HG03571 (cell line): ENCODE results near the gene HDAC4.

Experiments
- ATAC-seq: cut with Tn5 transposase; IDR thresholded peaks from one replicate; pipeline ENCODE4 v1.9.1; 2021; ENCODE audit not compliant: unreplicated experiment

Gene HDAC4

DNA sequence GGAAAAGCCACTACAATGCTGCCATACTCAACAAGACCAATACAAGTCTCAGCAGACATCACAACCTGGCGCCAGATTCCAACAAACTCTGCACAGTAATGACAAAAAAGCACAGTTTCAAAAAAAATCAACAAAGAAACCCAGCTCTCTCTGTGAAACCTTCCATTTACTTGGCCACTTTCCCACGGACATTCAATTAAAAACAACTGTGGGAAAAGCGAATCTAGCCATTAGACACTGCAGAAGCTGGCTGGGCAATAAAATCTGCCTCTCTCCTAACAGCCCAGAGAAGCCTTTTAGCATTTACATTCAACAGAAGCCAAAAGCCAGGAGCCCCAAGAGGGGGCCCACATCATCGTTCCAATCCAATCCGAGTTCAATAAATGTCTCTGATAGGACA is 128.9 kb downstream of the HDAC4 start:
- no peak for ATAC-seq

DNA sequence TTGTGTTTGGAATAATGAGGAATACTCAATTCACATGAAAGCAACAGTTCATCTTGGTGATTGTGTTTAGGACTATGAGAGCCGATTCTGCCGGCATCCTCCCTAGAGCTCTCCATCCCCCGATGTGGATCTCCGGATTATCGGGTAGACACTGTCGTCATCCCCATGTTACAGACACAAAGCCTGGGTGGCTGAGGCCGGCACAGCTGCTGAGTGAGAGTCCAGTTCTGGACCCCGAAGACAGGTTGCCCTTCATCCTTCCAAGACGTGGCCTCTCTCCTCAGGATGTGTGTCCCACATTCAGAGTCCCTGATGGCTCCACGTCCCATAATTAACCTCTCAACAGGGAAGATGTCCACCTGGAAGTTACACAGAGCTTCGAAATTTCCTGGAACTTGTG is 129.3 kb downstream of the HDAC4 start:
- ATAC-seq = no peak

DNA sequence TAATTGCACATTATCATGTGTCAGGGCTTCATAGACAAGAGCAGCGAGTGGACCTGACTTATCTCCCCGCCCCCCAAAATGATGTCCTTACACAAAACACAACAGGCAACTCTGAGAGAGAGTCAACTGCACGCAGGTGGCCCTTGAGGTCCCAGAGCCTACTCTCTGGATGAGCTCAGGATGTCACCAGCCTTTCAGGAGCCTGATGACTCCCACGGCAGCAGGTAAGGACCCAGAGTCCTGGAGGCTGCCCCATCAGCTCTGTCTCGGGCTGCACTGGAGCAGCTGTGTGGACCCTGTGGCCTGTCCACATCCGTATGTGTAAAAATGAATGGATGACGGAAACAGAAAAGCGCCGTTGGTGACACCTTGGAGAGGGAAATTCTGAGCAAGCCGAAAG is 130.9 kb downstream of the HDAC4 start:
- ATAC-seq = no peak

DNA sequence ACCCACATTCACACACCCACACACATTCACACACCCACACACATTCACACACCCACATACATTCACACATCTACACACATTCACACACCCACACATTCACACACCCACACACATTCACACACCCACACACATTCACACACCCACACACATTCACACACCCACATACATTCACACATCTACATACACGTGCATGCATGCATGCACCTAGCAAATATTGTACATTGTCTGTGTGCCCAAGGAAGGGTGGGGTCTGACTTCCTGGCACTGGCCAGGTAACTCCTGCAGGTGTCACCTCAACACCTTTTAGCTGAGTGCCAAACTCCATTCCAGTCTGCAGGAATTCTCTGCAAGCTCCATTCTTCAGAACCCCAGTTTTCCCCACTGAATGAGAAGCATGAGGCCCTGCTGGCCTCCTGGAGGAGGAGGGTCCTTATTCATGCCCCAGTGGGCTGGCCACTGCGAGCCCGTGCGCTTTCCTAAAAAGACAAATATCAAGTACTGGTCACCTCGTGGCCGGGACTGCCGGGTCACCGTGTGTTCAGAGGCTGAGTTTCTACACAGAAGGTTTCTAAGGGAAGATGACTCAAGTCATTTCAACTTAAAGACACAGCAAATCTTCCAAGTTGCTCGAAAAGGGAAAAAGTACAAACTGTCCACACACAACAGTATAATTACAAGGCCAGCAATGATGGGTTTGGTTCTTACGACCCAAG is 131.5 kb downstream of the HDAC4 start:
- no peak for ATAC-seq

DNA sequence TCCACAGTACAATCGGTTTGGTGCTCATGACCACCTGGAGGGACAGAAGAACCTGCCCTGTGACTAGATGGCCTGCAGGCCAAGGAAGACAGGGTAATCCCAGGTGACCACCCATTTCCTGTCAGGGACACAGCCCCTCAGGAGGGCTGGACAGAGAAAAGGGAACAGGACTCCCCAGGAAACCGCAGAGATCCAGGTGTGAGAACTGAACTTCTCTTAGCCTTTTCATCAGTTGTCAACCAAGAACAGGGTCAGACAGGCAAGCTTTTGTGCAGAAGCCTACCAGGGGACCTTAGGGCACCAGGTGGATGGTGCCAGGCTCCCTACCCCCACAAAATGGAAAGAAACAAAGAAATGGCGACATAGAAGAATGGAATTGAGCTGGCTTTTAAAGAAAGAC is 132.3 kb downstream of the HDAC4 start:
- ATAC-seq = no peak

DNA sequence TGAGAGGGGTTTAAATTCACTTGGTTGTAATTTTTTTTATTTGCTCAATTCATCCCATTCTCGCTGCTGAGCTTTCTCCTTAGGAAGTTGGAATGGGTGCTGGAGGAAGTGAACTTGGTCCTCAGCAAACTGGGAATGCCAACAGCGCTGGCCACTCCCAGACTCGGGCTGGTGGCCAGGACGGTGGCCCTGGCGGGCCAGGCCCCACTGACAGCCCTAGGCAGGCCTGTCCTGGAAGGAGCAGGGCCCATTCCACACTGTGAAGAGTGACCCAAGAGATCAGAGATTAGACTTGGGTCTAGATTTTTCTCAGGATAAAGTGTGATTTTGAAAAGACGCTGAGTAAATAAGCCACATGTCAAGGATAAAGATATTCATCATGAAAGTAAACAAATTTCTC is 132.7 kb downstream of the HDAC4 start:
- no peak for ATAC-seq

DNA sequence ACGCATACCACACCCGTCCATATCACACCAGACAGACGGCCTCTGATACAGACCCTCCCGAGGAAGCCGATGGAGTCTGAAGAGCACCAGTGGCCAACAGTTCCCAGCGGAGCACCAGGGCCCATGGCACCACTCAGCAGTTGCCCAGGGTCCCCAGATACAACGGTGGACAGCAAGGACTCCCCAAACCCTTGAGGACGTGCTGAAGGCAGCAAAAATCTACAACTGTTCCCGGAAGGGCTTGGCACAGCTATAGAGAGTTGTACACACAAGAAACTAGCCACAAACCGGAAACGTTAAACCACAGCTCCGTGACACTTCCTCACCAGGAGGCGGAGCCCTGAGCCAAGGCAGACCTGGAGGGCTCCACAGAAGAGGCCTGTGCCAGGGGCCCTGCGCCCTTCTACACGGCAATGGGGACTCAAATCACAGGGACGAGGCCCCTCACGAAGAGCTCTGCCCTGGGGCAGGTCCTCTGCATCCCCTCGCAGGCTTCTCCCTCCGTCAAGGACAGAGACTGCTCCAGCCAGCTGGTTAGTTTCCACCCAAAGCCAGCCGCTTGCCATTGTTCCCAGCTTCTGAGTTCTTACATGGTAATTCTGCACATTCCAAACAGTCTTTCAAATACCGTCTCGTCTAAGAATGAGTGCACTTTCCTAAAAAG is 133.4 kb downstream of the HDAC4 start:
- ATAC-seq = peak; percentile 87

DNA sequence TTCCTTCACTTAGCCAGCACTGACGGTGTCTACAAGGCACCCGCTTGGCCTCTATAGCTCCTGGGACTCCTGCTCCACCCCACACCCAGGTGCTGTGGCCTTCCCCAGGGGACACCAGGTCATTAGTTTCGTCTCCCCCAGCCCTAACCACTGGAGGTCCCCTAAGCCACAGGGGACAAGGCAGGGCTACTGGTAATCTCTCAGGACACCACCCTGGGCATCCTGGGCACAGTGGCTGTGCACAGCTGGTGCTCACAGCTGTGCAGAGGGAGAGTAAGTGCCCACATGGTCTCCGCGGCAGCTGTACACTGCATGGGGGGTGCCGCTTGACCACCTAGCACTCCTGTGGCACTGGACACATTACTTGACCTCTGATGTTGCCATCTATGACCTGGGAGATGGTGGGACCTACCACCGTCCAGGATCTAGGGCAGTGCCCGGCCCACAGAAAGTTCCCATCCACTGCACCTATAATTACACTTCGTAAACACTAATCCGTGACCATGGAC is 134.0 kb downstream of the HDAC4 start:
- ATAC-seq = peak; percentile 19

DNA sequence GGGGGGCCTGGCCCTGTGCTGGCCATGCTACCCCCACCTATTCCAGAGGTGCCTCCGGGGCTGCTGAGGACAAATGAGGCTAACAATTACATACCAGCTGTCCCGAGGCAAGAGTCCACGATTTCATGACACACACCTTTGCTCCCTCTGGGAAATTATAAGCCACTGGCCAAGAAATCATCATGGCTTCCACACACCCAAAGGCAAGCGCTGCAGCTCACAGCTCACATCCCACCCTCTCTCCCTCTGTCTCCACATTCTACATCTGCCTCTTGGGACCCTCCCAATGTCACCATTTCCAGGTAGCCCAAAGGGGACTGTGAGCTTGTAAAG is 134.4 kb downstream of the HDAC4 start:
- no peak for ATAC-seq

DNA sequence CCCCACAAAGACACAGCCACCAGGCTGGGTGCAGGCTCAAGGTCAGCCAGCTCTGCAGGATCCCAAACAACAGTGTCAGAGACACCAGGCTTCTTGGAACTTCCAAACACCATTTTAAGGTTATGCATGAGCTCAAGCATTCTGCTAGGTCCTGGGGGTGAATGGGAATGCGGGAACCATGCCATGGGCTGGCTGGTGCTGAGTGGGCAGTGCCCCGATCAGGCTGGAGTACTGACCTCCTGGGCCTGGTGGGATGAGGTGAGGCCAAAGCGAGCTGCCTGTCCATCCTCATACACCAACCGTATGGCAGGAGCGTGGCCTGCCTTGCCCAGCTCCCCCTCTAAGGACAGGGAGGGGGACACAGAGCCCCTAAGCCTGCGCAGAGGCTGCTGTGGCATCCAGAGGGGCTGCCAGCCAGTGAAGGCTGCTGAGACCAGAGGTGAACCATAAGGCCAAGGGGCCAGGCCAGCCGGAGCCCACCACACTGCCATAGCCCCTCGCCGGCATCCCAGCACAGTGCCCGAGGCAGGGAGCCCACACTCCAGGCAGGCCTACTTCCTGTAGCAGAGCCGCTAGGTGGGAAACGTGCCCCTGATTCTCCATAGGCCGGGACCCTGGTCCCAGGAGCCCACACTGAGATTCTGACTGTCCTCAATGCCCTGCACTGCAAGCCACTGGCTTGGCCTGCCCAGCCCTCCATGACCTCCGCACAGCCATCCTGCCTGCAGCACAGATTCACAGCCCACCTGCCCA is 135.0 kb downstream of the HDAC4 start:
- ATAC-seq = no peak

DNA sequence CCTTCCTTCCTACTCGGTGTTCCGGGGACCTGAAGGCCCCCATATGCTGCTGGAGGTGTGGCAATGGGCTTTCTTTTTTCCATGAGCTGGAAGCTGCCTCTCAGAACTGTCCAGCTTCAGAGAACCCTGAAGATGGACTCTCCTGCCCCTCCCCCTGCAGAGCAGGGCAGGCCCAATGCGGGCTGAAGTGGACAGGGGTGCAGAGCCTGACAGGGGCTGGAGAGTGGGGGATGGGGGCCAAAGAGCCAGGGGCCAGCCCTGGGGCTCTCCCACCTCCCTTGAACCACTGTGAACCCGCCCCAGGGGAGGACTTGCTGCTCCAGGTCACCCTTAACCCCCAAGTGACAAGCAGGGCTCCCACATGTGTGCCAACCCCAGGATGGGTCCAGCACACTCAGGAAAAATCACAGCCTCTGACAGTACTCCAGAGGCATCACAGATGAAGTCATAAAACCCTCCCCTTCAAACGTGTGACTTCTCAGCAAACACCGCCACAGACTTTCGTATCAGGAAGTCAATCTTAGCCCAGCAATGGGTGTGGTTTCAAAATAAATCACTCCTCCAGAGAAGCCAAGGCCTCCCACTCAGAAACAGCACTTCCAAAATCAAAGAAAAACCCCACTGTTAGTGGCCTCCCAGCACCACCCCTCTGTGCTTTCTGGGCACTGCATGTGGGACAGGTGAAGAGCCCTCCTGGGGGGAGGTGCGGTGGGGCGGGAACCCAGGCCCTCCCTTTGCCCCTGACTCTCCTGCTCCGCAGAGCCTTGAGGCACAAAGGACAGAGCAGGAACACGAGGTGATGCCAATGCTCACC is 135.8 kb downstream of the HDAC4 start:
- ATAC-seq = no peak

DNA sequence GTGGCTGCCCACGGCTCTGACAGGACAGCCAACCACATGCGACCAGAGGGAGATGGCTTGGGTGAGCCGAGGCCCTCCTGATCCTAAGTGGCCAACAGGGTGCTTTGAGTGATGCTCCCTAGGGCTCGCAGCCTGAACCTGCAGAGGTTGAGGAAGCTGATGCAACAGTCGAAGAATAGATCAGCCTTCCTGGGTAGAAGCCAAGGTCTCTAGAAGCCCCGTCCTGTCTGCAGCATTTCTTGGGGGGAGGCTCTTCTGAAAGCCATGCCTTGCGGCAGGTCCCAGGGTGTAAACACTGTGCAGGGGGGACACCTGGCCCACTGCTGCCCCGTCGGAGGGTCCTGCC is 136.4 kb downstream of the HDAC4 start:
- ATAC-seq = no peak

DNA sequence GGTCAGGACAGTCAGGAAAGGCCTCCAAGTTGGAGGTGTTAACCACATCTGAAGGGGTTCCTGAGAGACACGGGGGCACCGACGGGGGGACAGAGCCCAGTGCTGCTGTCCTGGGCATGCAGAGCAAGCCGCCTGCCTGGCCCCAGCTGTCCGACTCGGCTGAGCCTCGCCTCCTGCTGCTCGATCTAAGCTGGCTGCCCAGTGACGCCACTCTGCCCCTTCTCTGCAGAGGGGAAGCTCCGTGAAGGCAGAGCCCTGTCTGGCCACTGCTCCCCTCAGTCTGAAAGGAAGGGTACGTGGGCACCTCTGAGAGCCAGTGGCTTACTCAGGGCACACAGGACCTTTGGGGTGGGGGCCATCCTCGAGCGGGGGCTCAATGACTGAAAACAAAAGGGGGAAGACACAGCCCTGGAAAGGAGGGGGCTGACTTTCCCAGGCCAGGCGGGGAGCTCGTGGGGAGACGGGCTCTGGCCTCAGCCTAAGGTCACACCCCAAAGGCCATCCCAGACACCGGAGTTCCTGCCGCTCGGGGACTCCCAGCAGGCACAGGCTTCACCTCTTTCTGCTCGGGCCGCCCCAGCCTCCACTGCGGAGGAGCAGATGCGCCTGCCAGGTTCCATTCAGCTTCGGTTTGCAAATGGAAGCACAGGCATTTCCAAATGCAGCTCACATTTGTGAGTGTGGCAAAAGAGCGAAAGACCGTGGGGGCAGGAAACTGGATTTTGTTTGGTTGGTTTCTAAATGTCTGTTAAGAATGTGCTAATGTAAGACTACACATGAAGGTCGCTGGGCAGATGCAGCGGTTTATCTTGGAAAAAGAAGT is 136.9 kb downstream of the HDAC4 start:
- no peak for ATAC-seq

DNA sequence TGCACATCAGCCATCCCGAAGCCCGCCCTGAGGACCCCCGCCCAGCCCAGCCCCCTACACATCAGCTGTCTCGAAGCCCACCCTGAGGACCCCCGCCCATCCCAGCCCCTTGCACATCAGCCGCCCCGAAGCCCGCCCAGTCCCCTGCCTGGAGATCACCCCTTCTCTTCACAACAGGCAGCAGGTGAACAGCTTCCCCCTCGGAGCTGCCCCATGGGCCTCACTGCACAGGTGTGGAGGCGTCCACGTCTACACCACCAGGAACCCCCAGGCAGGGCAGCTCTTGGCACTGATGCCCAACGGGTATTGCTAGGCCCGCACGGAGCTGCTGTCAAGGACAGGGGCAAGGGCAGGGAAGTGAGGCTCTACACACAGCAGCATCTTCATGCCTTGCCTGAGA is 137.6 kb downstream of the HDAC4 start:
- ATAC-seq = no peak

DNA sequence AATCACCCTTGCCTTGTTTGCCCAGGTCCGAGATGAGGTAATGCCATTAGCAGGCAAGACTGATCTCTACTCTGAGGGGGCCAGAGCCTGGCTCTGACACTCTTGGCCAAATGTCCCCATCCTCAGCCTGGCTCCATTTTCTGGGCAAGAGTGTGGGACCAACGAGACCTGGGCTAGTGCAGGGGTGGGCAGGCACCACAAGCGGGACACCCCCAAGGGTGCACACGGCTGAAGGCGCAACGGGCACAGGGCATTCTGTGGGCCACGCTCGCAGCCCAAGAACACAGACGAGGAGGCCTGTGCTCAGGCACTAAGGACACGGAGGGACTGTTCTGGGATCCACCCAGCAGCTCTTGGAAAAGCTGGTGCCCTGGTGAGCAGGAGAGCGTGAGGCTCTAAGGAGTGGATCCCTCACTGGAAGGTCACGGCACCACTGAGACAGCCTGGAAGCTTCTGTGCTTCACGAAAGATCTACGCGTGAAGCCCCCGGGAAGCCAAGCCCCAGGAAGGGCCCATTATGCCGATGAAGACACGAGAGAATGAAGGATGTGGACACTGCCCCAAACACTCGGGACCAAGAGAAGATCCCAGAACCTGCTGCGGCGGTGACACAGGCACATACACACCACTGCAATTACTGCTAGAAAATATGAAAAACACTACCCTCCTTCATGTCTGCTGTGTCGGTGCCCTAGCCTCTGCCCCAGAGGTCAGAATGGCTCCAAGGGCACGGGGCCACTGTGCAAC is 138.2 kb downstream of the HDAC4 start:
- ATAC-seq = no peak

DNA sequence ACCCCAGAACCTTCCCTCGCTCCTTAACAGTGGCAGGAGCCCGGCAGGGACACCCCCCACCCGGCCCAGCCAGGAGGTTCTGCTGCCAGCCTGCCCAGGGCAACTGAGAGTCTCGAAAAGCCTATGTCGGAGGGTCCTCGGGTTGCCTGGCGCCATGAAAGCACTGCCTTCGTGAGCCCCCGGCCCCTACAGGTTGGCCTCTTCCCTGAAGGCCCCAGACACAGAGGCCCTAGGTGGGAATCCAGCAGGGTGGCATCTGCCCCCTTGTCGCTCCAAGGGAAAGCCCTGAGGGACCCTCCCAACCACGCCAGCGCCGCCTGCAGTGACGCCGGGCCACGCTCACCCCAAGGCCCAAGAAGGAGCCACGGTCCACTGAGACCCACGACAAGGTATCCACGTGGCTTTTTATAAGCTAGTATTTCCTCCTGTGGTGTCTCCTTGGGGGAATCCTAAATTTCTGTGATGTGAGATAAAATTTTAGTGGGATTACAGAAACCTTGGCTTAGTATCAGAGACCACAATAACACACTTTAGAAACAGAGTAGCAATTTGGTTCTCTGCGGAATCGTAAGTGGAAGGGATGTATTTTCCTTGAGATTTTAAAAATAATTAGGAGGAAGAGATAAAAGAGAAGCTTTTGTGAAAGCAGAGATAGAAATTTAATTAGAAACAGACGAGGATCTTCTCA is 138.9 kb downstream of the HDAC4 start:
- no peak for ATAC-seq

DNA sequence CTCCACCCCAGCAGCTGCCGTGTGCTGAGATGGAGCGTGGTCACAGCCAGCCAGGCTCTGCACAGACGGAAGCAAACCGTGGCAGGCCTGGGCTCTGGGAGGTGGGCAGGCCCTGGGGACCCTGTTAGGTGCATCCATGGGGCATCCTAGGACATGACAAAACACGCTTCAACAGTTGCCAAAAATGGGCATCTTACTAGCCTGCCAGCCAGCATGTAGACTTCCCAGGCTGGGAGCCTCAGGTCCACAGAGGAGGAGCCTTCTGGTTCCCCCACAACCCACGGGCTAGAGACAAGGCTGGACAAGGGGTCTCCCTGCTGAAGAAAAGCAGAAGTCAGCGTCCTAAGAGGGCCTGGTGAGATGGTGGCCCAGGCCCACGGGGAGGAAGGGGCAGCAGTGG is 139.5 kb downstream of the HDAC4 start:
- ATAC-seq = no peak

DNA sequence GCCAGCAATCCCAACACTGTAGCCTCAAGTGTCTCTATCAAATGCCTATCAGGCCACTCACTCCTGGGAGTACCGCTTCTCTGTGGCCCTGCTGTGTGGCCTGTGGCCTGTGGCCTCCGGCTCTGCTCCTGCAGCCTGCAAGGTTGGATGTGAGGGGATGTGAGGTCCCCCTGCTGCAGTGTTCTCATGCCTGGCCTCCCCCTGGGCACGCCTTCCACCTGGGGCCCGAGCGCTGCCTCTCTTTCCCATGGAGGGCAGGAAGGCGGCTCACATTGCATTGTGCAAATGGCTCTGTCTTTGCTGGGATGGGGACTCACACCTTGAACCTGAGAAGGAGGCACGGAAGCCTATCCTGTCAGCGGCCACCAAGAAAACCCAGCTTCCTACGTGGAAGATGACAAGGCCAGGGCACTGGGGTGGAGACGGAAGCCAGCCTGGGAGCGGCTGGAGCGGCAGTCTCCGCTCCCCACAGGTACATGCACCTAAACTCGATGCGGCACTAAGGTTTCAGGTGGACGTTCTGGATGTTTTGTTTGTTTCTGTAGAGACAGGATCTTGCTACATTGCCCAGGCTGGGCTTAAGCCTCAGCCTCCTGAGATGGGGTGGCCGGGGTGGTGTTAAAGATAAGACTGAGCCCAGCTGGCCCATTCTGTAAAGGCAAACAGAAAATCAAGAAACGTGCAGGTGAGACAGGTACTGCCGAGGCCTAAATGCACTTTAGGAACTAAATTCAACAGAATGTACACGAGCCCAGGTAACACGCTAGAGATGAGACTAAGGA is 140.1 kb downstream of the HDAC4 start:
- no peak for ATAC-seq
